CD4-positive, alpha-beta T cell treated with Interleukin-6 for 4 hours (primary cell): ENCODE data around the gene ZNF440.
A peak's percentile ranks its signal among the peaks of the same experiment; 100 is the strongest.
"Not testable (repeated sequence)": the region's sequence is repeated elsewhere in the genome, so short reads cannot be mapped to it uniquely, and the experiment has no call there.

Source experiments
- DNase-seq: peaks from one replicate; pipeline ENCODE4 v3.0.0-alpha.2; 2020; ENCODE audit warnings: mixed read lengths

Gene ZNF440

GRCh38 chr19:11828957-11829876, 15.1 kb downstream of the ZNF440 start:
- not testable (repeated sequence) for DNase-seq

DNA sequence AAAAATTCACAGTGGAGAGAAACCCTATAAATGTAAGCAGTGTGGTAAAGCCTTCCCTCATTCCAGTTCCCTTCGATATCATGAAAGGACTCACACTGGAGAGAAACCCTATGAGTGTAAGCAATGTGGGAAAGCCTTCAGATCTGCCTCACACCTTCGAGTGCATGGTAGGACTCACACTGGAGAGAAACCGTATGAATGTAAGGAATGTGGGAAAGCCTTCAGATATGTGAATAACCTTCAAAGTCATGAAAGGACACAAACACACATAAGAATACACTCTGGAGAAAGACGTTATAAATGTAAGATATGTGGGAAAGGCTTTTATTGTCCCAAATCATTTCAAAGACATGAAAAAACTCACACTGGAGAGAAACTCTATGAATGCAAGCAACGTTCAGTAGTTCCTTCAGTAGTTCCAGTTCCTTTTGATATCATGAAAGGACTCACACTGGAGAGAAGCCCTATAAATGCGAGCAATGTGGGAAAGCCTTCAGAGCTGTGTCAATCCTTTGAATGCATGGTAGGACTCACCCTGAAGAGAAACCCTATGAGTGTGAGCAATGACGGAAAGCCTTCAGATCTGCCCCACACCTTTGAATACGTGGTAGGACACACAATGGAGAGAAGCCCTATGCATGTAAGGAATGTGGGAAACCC, 18.3 kb downstream of the ZNF440 start:
- no peak for DNase-seq

- no peak for DNase-seq
These were observed 19.5 kb downstream of the ZNF440 start for GRCh38 chr19:11833541-11833940.

DNA sequence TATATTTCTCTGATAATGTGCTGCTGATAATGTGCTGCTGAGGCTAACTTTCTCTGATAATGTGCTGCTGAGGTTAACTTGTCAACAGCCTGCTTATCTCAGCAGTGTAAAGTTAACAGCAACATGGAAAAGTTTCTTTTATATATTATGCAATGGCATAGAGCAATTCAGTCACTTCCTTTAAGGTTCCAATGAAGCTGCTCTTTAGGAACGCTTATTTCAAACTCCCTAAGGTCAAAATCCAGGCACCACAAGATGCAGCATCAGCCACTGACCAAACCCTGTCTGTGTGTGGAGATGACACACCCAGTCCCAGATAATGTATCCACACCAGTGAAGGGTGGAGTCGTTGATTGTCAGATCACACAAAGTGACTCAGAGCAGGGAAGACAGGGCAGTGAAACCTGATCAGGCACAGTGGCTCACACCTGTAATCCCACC, 21.6 kb downstream of the ZNF440 start:
- DNase-seq = not testable (repeated sequence)

DNA sequence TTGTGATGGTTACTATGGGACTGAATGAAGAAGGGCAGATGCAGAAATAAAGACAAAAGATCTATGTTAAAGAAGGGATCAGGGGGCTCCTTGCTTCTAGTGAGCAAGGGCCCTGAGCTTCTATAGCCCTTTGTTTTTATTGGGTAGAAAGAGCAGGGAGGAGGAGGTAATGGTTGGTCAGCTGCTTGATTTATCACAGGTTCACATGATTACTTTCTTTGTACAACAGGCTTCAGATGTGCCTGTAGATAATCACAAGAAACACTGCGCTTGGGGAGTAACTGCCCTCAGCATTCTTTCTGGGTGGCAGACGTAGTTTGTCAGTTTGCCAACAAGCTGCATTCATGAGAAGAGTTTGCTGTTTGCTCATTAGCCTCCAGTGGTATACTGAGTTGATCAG, 29.6 kb downstream of the ZNF440 start:
- DNase-seq = no peak

GRCh38 chr19:11847615-11848014, 33.5 kb downstream of the ZNF440 start:
- not testable (repeated sequence) for DNase-seq

- DNase-seq = no peak
These were observed 34.1 kb downstream of the ZNF440 start for GRCh38 chr19:11848200-11848593.

- peak; percentile 92 for DNase-seq
These were observed 34.8 kb downstream of the ZNF440 start, which contains the start of gene ZNF439 for GRCh38 chr19:11848594-11849469. Gene ZNF439, plus strand, starts transcription at chr19:11848726. Its CDS starts 142 bp downstream, at chr19:11848868.

GRCh38 chr19:11850289-11850688, 36.2 kb downstream of the ZNF440 start:
- not testable (repeated sequence) for DNase-seq

DNA sequence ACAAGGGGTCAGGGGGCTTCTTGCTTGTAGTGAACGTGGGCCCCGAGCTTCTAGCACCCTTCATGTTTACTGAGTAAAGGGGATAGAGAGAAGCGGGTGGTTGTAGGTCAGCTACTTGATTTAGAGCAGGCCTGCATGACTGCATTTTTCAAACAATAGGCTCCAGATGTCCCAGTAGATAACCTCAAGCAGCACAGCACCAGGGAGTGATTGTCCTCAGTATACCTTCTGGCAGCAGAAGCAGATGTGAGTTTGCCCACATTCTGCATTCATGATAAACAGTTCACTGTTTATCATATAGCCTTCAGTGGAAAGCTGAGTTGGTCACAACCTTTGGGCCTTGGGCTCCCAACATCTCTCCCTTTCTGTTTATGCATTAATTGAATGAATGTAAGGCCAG, 39.3 kb downstream of the ZNF440 start:
- DNase-seq = no peak

GRCh38 chr19:11856596-11857250, 42.6 kb downstream of the ZNF440 start:
- DNase-seq = no peak

GRCh38 chr19:11860721-11861120, 46.6 kb downstream of the ZNF440 start:
- no peak for DNase-seq

- no peak for DNase-seq
These were observed 47.2 kb downstream of the ZNF440 start for GRCh38 chr19:11861301-11861700.

DNA sequence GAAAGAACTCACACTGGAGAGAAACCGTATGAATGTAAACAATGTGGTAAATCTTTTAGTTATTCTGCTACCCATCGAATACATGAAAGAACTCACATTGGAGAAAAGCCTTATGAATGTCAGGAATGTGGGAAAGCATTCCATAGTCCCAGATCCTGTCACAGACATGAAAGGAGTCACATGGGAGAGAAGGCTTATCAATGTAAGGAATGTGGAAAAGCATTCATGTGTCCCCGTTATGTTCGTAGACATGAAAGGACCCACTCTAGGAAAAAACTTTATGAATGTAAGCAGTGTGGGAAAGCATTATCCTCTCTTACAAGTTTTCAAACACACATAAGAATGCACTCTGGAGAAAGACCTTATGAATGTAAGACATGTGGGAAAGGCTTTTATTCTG, 53.7 kb downstream of the ZNF440 start:
- not testable (repeated sequence) for DNase-seq

GRCh38 chr19:11868188-11868587, 54.1 kb downstream of the ZNF440 start:
- no peak for DNase-seq

- DNase-seq = no peak
These were observed 58.6 kb downstream of the ZNF440 start for GRCh38 chr19:11872624-11873023.

- DNase-seq = no peak
These were observed 59.7 kb downstream of the ZNF440 start for GRCh38 chr19:11873762-11874161.

DNA sequence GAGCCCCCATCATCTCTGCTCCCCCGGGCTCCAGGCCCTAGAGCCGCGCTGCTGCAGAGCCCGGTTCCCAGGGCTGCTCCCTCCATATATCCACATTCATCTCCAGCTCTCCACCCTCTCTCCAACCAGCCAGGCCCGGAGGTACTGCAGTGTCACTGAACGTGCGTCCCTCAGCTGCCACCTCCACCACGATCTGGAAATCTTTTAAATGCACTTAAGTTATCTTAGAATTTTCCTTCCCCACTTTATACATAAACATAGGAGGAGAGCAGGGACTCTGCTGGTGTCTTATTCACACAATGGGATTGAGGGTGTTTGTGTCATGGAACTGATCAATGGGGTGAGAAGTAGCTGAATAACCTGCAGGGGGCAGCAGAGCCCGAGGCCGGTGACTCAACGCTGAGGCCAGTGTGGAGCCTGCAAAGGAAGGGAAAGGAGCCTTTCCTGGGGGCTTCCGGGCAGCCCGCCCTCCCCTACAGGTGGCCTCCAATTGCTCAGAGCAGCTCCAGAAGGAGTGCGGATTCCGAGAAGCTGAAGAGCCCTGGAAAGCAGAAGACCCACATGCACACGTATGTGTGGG, 65.7 kb downstream of the ZNF440 start:
- DNase-seq = peak; percentile 44

GRCh38 chr19:11880598-11880997, 66.5 kb downstream of the ZNF440 start:
- no peak for DNase-seq

DNA sequence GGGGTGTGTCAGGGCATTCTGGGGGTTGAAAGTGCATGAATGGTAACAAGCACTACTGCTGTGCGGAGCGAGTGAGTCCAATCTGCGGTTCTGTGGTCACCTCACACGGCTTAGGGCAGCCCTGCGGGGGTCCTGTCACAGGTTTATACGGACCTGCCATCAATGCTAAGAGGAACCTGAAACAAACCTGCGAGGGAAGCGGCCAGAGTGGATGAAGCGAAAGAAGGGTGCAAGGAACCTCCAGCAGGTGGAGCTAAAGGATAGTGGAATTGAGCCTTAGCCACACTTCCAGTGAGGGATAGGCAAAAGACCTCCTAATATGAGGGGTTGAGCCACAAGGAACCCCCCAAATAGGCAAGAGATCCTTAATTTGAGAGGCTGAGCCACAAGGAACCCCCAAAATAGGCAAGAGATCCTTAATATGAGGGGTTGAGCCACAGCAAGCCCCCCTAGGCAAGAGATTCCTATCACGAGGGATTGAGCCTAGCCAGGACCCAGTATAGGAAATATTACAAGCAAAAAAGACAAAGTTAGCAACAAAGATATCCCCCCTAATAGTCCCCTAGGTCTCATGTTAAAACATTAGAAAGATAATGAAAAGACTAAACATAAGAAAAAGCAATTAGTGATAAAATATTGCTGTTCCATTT, 67.2 kb downstream of the ZNF440 start:
- peak; percentile 72 for DNase-seq

GRCh38 chr19:11882606-11883005, 68.5 kb downstream of the ZNF440 start:
- DNase-seq = no peak
